H9 (cell line): ENCODE measurements around the gene FAM171A1. TPM values are rescaled to one million over a fixed set of nuclear protein-coding genes. Genes with fewer than 3 reads are reported as not detected.

Experiments
- DNase-seq: peaks from one replicate; pipeline ENCODE4 v3.0.0-alpha.2; 2017
- H2AFZ ChIP-seq: one replicate; pipeline ENCODE4 v1.6.1; 2013; ENCODE audit warnings: mild to moderate bottlenecking, low read length, control low read depth, moderate library complexity
- H2AK5ac ChIP-seq: 2 replicates; pipeline ENCODE4 v1.6.1; 2013; ENCODE audit warnings: low read length, control low read depth, mixed read lengths; ENCODE audit not compliant: insufficient read length
- H2BK120ac ChIP-seq: one replicate; pipeline ENCODE4 v1.6.1; 2013; ENCODE audit warnings: low read depth, mild to moderate bottlenecking, low read length, control low read depth, inconsistent platforms; ENCODE audit not compliant: poor library complexity, severe bottlenecking
- H2BK12ac ChIP-seq: 2 replicates; pipeline ENCODE4 v1.6.1; 2013; ENCODE audit warnings: low read length, control low read depth, mixed read lengths, low read depth; ENCODE audit not compliant: insufficient read length
- H2BK15ac ChIP-seq: 2 replicates; pipeline ENCODE4 v1.6.1; 2013; ENCODE audit warnings: low read depth, low read length, control low read depth
- H2BK20ac ChIP-seq: one replicate; pipeline ENCODE4 v1.6.1; 2013; ENCODE audit warnings: low read depth, mild to moderate bottlenecking, low read length, control low read depth, inconsistent platforms; ENCODE audit not compliant: poor library complexity, severe bottlenecking
- H2BK5ac ChIP-seq: 2 replicates; pipeline ENCODE4 v1.6.1; 2013; ENCODE audit warnings: low read length, control low read depth, mixed read lengths; ENCODE audit not compliant: insufficient read length
- H3K14ac ChIP-seq: 2 replicates; pipeline ENCODE4 v1.6.1; 2013; ENCODE audit warnings: low read length, control low read depth; ENCODE audit not compliant: insufficient read depth
- H3K18ac ChIP-seq: 2 replicates; pipeline ENCODE4 v1.6.1; 2013; ENCODE audit warnings: low read depth, mild to moderate bottlenecking, mixed read lengths, low read length, control low read depth; ENCODE audit not compliant: insufficient read length
- H3K23ac ChIP-seq: 2 replicates; pipeline ENCODE4 v1.6.1; 2013; ENCODE audit warnings: low read length, control low read depth, mixed read lengths, low read depth; ENCODE audit not compliant: insufficient read length
- H3K23me2 ChIP-seq: 2 replicates; pipeline ENCODE4 v1.6.1; 2013; ENCODE audit warnings: low read depth, mild to moderate bottlenecking, mixed read lengths, low read length, control low read depth; ENCODE audit not compliant: insufficient read length, poor library complexity, severe bottlenecking
- H3K27ac ChIP-seq: 2 replicates; pipeline ENCODE4 v1.5.1; 2013; ENCODE audit warnings: low read length, control low read depth, mixed read lengths, low read depth; ENCODE audit not compliant: insufficient read length
- H3K27me3 ChIP-seq: 2 replicates; pipeline ENCODE4 v1.6.1; 2013; ENCODE audit warnings: low read length, control low read depth, inconsistent platforms; ENCODE audit not compliant: insufficient read depth
- H3K4ac ChIP-seq: 2 replicates; pipeline ENCODE4 v1.6.1; 2013; ENCODE audit warnings: low read depth, mild to moderate bottlenecking, control low read depth, inconsistent platforms, low read length, moderate library complexity
- H3K4me1 ChIP-seq: 2 replicates; pipeline ENCODE4 v1.6.1; 2013; ENCODE audit warnings: low read length, control low read depth, inconsistent platforms; ENCODE audit not compliant: insufficient read depth
- H3K4me2 ChIP-seq: 2 replicates; pipeline ENCODE4 v1.6.1; 2013; ENCODE audit warnings: low read length, control low read depth, mixed read lengths; ENCODE audit not compliant: insufficient read length, insufficient read depth
- H3K56ac ChIP-seq: 2 replicates; pipeline ENCODE4 v1.6.1; 2013; ENCODE audit warnings: low read depth, mild to moderate bottlenecking, mixed read lengths, low read length, control low read depth; ENCODE audit not compliant: insufficient read length
- H3K79me1 ChIP-seq: 2 replicates; pipeline ENCODE4 v1.6.1; 2013; ENCODE audit warnings: low read depth, mild to moderate bottlenecking, moderate library complexity, low read length, control low read depth, inconsistent platforms; ENCODE audit not compliant: insufficient read depth, poor library complexity, severe bottlenecking
- H3K79me2 ChIP-seq: 2 replicates; pipeline ENCODE4 v1.6.1; 2013; ENCODE audit warnings: low read length, control low read depth, inconsistent platforms; ENCODE audit not compliant: insufficient read depth
- H3K9ac ChIP-seq: 2 replicates; pipeline ENCODE4 v1.6.1; 2013; ENCODE audit warnings: low read length, control low read depth, mixed read lengths; ENCODE audit not compliant: insufficient read length; ENCODE audit errors: extremely low read depth
- H3K9me3 ChIP-seq: one replicate; pipeline ENCODE4 v1.6.1; 2013; ENCODE audit warnings: low read depth, low read length, inconsistent platforms; ENCODE audit not compliant: control insufficient read depth
- H3T11ph ChIP-seq: one replicate; pipeline ENCODE4 v1.6.1; 2013; ENCODE audit warnings: mild to moderate bottlenecking, low read length, control low read depth, inconsistent platforms
- H4K20me1 ChIP-seq: one replicate; pipeline ENCODE4 v1.6.1; 2013; ENCODE audit not compliant: control insufficient read depth, insufficient read length, insufficient read depth
- H4K5ac ChIP-seq: 2 replicates; pipeline ENCODE4 v1.6.1; 2013; ENCODE audit warnings: low read depth, mild to moderate bottlenecking, mixed read lengths, low read length, control low read depth; ENCODE audit not compliant: insufficient read length
- H4K8ac ChIP-seq: replicated peaks from 2 replicates; pipeline ENCODE4 v1.6.1; 2013; ENCODE audit warnings: low read length, control low read depth, mixed read lengths, low read depth; ENCODE audit not compliant: insufficient read length
- H4K91ac ChIP-seq: 2 replicates; pipeline ENCODE4 v1.6.1; 2013; ENCODE audit warnings: low read depth, mild to moderate bottlenecking, moderate library complexity, mixed read lengths, low read length, control low read depth; ENCODE audit not compliant: insufficient read length
- H3K27ac Mint-ChIP-seq, 3 experiments: 2 replicates in 2 of 3; 3 replicates in 1 of 3; pipeline ENCODE4 v1.8.0; 2020 to 2021; ENCODE audit warnings: mixed read lengths in 3 of 3, mild to moderate bottlenecking in 1 of 3, moderate library complexity in 1 of 3
- H3K27me3 Mint-ChIP-seq: 2 replicates; pipeline ENCODE4 v1.8.0; 2021; ENCODE audit warnings: low read depth, mild to moderate bottlenecking, moderate library complexity, mixed read lengths
- H3K36me3 Mint-ChIP-seq, 3 experiments: 2 replicates in 2 of 3; 3 replicates in 1 of 3; pipeline ENCODE4 v1.8.0; 2020 to 2021; ENCODE audit warnings: low read depth in 3 of 3, mixed read lengths in 3 of 3; ENCODE audit not compliant: insufficient read depth in 1 of 3
- H3K4me1 Mint-ChIP-seq, 2 experiments: 2 replicates each; pipeline ENCODE4 v1.8.0; 2020; ENCODE audit warnings: mixed read lengths in 2 of 2
- H3K4me3 Mint-ChIP-seq, 2 experiments: 2 replicates in 1 of 2; 3 replicates in 1 of 2; pipeline ENCODE4 v1.8.0; 2020 to 2021; ENCODE audit warnings: mild to moderate bottlenecking in 2 of 2, mixed read lengths in 2 of 2, moderate library complexity in 1 of 2
- H3K9me3 Mint-ChIP-seq, 2 experiments: 2 replicates in 1 of 2; 3 replicates in 1 of 2; pipeline ENCODE4 v1.8.0; 2020; ENCODE audit warnings: mild to moderate bottlenecking in 2 of 2, mixed read lengths in 2 of 2, moderate library complexity in 1 of 2
- CTCF ChIP-seq: fragments of 200-600 bp; sonication (generic); conservative IDR thresholded peaks from 3 replicates; pipeline ENCODE4 v1.8.0; 2021; ENCODE audit warnings: antibody characterized with exemption, mild to moderate bottlenecking
- WGBS: extraction: QIAGEN DNeasy Blood & Tissue Kit; methylation state at CpG from one replicate; pipeline ENCODE4 v1.1.7; 2013; ENCODE audit warnings: missing lambda C conversion rate, low lambda C conversion rate, mixed read lengths; ENCODE audit not compliant: insufficient read length; ENCODE audit errors: extremely low coverage; 5-methylcytosine and 5-hydroxymethylcytosine counted together
- total RNA-seq: library from RNA; stranded (reverse); gene quantifications from 2 replicates; pipeline ENCODE4 v1.2.1, GENCODE V29; 2021

The FAM171A1 gene
- total RNA-seq, 1 experiment from 2014 or later, result 37.4 TPM

- H3K79me2 ChIP-seq, result no peaks in the 10 kb centered on the region
- no peaks in the 10 kb centered on the region for H4K20me1 ChIP-seq
- peak overlapping the region in 2 of 3 experiments; percentile 77 to 97; a peak in 3 of 7 replicates for H3K27ac Mint-ChIP-seq
Measured at GRCh38 chr10:15310776-15311568, 60.1 kb downstream of the FAM171A1 start.

More at GRCh38 chr10:15310776-15311568, 60.1 kb downstream of the FAM171A1 start:
- no peak overlapping the region for H3K18ac ChIP-seq
- H2BK12ac ChIP-seq, result no peak overlapping the region
- H3K4me3 Mint-ChIP-seq, result no peak overlapping the region
- H3K56ac ChIP-seq, result no peak overlapping the region
- H3K27me3 Mint-ChIP-seq, result no peaks in the 10 kb centered on the region
- H3K9me3 ChIP-seq, result no peaks in the 10 kb centered on the region
- H3K9me3 Mint-ChIP-seq, result no peaks in the 10 kb centered on the region; a peak in 1 of 5 replicates
- no peak overlapping the region for H4K91ac ChIP-seq
- H3K4me1 ChIP-seq, result peaks cover 2% of the 10 kb centered on the region; the same call in 1 of the 2 replicates
- no CpG with 5 or more reads among the region's 5 CpGs for WGBS
- DNase-seq, result no peak
- H3K23me2 ChIP-seq, result no peaks in the 10 kb centered on the region
- no peak overlapping the region for H3K14ac ChIP-seq
- H3K36me3 Mint-ChIP-seq, result no peaks in the 10 kb centered on the region
- H3K4me2 ChIP-seq, result no peak overlapping the region
- H2AFZ ChIP-seq, result no peak overlapping the region
- no peaks in the 10 kb centered on the region for H3K27me3 ChIP-seq
- no peak overlapping the region for H3K27ac ChIP-seq
- no peak overlapping the region for H2BK20ac ChIP-seq
- H2AK5ac ChIP-seq, result no peak overlapping the region
- H3K4ac ChIP-seq, result no peak overlapping the region
- no peak for TF ChIP-seq CTCF
- H2BK5ac ChIP-seq, result no peak overlapping the region
- no peak overlapping the region for H3K9ac ChIP-seq
- H4K8ac ChIP-seq, result no peak overlapping the region
- no peak overlapping the region for H4K5ac ChIP-seq
- H3T11ph ChIP-seq, result no peak overlapping the region
- no peak overlapping the region for H2BK120ac ChIP-seq
- peaks cover 37 to 52% of the 10 kb centered on the region in 2 experiments for H3K4me1 Mint-ChIP-seq
- H2BK15ac ChIP-seq, result no peak overlapping the region
- no peak overlapping the region for H3K23ac ChIP-seq
- no peaks in the 10 kb centered on the region for H3K79me1 ChIP-seq
